NCI-H748 treated with DMSO at 0.1 percent for 48 hours (cell line): Measurements from ENCODE around the gene RIOK3.
"Not testable (repeated sequence)": the region's sequence is repeated elsewhere in the genome, so short reads cannot be mapped to it uniquely, and the experiment has no call there.

ENCODE experiments used
- DNase-seq: peaks from one replicate; lab custom pipeline; 2025; lab: John Stamatoyannopoulos, UW

The RIOK3 gene

DNA sequence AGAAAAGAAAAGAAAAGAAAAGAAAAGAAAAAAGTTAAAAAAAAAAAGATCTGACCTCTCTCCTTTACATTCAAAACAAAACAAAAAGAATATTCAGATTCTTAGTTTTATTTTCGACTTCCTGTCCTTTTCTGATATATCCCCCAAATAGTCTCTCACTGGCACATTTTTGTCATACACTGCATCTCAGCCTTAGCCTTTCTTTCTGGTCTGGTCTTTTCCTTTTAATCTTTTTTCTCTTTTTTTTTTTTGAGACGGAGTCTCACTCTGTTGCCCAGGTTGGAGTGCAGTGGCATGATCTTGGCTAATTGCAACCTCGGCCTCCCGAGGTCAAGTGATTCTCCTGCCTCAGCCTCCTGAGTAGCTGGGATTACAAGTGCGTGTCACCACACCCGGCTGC is 1.6 kb upstream of the RIOK3 start:
- DNase-seq, result no peak

DNA sequence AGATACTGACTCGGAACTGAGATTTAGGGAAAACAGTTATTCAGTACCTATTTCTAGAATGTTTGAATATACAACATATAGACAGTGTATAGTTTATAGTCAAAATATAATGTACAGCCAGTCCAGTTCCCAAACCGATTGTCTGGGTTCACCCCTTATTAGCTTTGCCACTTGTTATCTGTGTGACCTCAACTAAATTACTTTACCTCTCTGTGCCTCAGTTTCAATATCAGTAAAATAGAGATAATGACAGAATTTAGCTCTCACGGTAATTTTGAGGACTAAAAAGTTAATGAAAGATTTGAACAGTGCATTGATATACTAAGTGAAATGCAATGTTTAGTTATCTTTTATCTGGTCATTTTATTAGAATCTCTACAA is 750 bp upstream of the RIOK3 start:
- no peak for DNase-seq

GRCh38 chr18:23453680-23454058 is 582 bp downstream of the RIOK3 start:
- DNase-seq, result no peak

- no peak for DNase-seq
Observed at GRCh38 chr18:23456835-23457234, 3.7 kb downstream of the RIOK3 start.

GRCh38 chr18:23458830-23459529 is 5.9 kb downstream of the RIOK3 start:
- DNase-seq, result no peak

- no peak for DNase-seq
Observed at GRCh38 chr18:23459530-23459921, 6.4 kb downstream of the RIOK3 start.

GRCh38 chr18:23460285-23461273 is 7.5 kb downstream of the RIOK3 start:
- no peak for DNase-seq

- DNase-seq, result no peak
Observed at GRCh38 chr18:23462876-23463275, 9.8 kb downstream of the RIOK3 start.

GRCh38 chr18:23468753-23469459 is 15.8 kb downstream of the RIOK3 start:
- DNase-seq, result no peak

- no peak for DNase-seq
Observed at GRCh38 chr18:23470620-23471387, 17.7 kb downstream of the RIOK3 start.

- DNase-seq, result no peak
Observed at GRCh38 chr18:23471486-23471885, 18.4 kb downstream of the RIOK3 start.

- DNase-seq, result no peak
Observed at GRCh38 chr18:23479829-23480505, 26.9 kb downstream of the RIOK3 start.

GRCh38 chr18:23484561-23485182 is 31.6 kb downstream of the RIOK3 start:
- no peak for DNase-seq

DNA sequence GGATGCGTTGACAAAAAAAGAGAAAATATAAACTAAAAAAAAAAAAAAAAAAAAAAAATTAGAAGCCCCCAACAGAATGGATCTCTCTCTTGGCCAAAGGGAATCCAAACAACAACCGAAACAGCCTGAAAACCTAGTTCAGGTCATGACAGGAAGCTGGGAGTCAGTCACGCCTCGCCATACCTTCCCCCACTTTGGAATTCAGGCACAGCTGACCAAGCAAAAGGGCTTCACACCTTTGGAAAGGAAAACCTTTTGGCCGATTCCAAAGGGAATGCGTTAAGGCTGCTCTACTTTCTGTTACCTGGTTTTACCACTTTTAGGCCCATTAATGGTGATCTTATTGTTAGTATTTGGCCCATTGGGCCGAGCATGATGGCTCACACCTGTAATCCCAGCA is 32.3 kb downstream of the RIOK3 start:
- no peak for DNase-seq

GRCh38 chr18:23487738-23488570 is 34.9 kb downstream of the RIOK3 start:
- no peak for DNase-seq

DNA sequence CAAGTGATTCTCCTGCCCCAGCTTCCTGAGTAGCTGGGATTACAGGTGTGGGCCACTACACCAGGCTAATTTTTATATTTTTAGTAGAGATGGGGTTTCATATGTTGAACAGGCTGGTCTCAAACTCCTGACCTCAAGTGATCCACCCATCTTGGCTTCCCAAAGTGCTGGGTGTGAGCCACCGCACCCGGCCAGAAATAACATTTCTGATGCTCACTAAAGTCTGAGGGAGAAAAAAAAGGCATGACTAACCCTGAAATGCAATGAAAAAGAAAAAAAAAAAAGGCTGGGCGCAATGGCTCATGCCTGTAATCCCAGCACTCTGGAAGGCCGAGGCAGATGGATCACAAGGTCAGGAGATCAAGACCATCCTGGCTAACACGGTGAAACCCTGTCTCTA is 36.5 kb downstream of the RIOK3 start:
- DNase-seq, result not testable (repeated sequence)

DNA sequence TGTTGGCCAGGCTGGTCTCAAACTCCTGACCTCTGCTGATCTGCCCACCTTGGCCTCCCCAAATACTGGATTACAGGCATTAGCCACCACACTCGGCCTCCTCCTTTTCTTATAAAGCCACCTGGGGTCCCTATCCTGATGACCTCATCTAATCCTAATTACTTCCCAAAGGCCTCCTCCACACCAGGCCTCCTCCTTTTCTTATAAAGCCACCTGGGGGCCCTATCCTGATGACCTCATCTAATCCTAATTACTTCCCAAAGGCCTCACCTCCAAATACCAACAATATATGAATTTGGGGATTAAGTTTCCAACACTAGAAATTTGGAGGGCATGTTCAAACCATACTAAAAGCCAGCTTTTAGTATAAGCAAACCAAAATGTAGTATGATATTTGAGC is 40.6 kb downstream of the RIOK3 start:
- no peak for DNase-seq

- DNase-seq, result no peak
Observed at GRCh38 chr18:23494992-23495391, 41.9 kb downstream of the RIOK3 start.

GRCh38 chr18:23495723-23496440 is 42.8 kb downstream of the RIOK3 start:
- no peak for DNase-seq
